Measurements from ENCODE around the gene PCP2. TPM values are rescaled to one million over a fixed set of nuclear protein-coding genes. Genes with fewer than 3 reads are reported as not detected.

Gene PCP2
- total RNA-seq, 1 experiment from 2014 or later: 1.9 TPM

- intact Hi-C loops (cut with micrococcal nuclease; ENCODE audit: unreplicated experiment): loop anchor here (1.0 to 2.0 kb wide), 2 partner anchors 8 to 69 kb away; partner anchors contain the start of genes PET100 and XAB2
- DNase-seq: peak in 1 of 2 experiments; percentile 34
- peaks cover 2% of the 10 kb centered on the region; the same call in 1 of the 2 replicates for H3K36me3 ChIP-seq (ENCODE audit: control insufficient read depth, insufficient read depth, low read length)
- ChIA-PET POLR2A (interaction anchor here (0.6 to 0.7 kb wide), 2 partner anchors 8 to 570 kb away, joined by 3 to 4 read pairs; partner anchors contain the start of genes PET100 and XAB2), CTCF (interaction anchor here (0.6 to 1.4 kb wide), 4 partner anchors 8 to 162 kb away, joined by 4 to 7 read pairs (median 4); partner anchors contain the start of genes PET100 and TRAPPC5)
- BruUV-seq (replicated peaks): TSS peak; percentile 25
- peak overlapping the region; percentile 77 for H3K27ac Mint-ChIP-seq (ENCODE audit: unreplicated experiment)
- TF ChIP-seq CTCF (IDR thresholded peaks at IDR 0.05; ENCODE audit: insufficient read depth in 1 of 2, low read depth in 1 of 2, low read length in 1 of 2, severe bottlenecking in 1 of 2, unreplicated experiment in 1 of 2): no peak
- H3K9me3 Mint-ChIP-seq (ENCODE audit: unreplicated experiment): peaks cover 9% of the 10 kb centered on the region
- H3K9me3 ChIP-seq: no peaks in the 10 kb centered on the region
- H3K27me3 ChIP-seq (replicated peaks; ENCODE audit: control insufficient read depth, insufficient read depth, low read length): no peaks in the 10 kb centered on the region
- no peaks in the 10 kb centered on the region for H3K27me3 Mint-ChIP-seq (ENCODE audit: insufficient read depth, unreplicated experiment)
- H3K4me1 ChIP-seq: peaks cover 7% of the 10 kb centered on the region
- H3K36me3 Mint-ChIP-seq (ENCODE audit: insufficient read depth, unreplicated experiment): peaks cover 22% of the 10 kb centered on the region
- no peaks in the 10 kb centered on the region for H3K4me1 Mint-ChIP-seq (ENCODE audit: low read depth, unreplicated experiment)
- H3K4me3 ChIP-seq (ENCODE audit: low read depth, low read length): peak overlapping the region; percentile 63
- peak overlapping the region; percentile 79 for H3K4me3 Mint-ChIP-seq (ENCODE audit: unreplicated experiment)
These were observed 4.1 kb upstream of the PCP2 start for GRCh38 chr19:7637374-7638256.

GRCh38 chr19:7636691-7637373, 3.3 kb upstream of the PCP2 start, which contains the start of gene STXBP2:
TSS of gene STXBP2 (plus strand) at chr19:7637110. CDS start at chr19:7637150, 40 bp downstream.
- Mint-ChIP-seq H3K27ac (ENCODE audit: unreplicated experiment) (peak within 1 kb of the TSS; percentile 77), H3K4me3 (ENCODE audit: unreplicated experiment) (peak within 1 kb of the TSS; percentile 79), H3K9me3 (ENCODE audit: unreplicated experiment) (peaks cover 9% of the 10 kb centered on the region), H3K36me3 (ENCODE audit: insufficient read depth, unreplicated experiment) (peaks cover 22% of the 10 kb centered on the region), H3K27me3 (ENCODE audit: insufficient read depth, unreplicated experiment) (no peaks in the 10 kb centered on the region), H3K4me1 (ENCODE audit: low read depth, unreplicated experiment) (no peaks in the 10 kb centered on the region)
- BruUV-seq (replicated peaks): no TSS peak
- Histone ChIP-seq H3K27me3 (replicated peaks; ENCODE audit: control insufficient read depth, insufficient read depth, low read length) (no peaks in the 10 kb centered on the region), H3K36me3 (ENCODE audit: control insufficient read depth, insufficient read depth, low read length) (peaks cover 2% of the 10 kb centered on the region; the same call in 1 of the 2 replicates), H3K9me3 (no peaks in the 10 kb centered on the region), H3K4me1 (peaks cover 7% of the 10 kb centered on the region), H3K4me3 (ENCODE audit: low read depth, low read length) (peak within 1 kb of the TSS; percentile 63)
- peak in 1 of 2 experiments; percentile 11 for TF ChIP-seq CTCF (IDR thresholded peaks at IDR 0.05; ENCODE audit: insufficient read depth in 1 of 2, low read depth in 1 of 2, low read length in 1 of 2, severe bottlenecking in 1 of 2, unreplicated experiment in 1 of 2)
- peak; percentile 88 to 93 for DNase-seq
- ChIA-PET POLR2A (interaction anchor here (0.6 kb wide), 1 partner anchor 571 kb away, joined by 3 read pairs; no protein-coding TSS in a partner anchor), CTCF (interaction anchor here (1.4 kb wide), 1 partner anchor 69 kb away, joined by 7 read pairs; no protein-coding TSS in a partner anchor)
- intact Hi-C loops (cut with micrococcal nuclease; ENCODE audit: unreplicated experiment): loop anchor here (1.0 to 2.0 kb wide), 2 partner anchors 8 to 68 kb away; partner anchors contain the start of genes PET100 and XAB2

- Mint-ChIP-seq H3K27ac (ENCODE audit: unreplicated experiment) (peak overlapping the region; percentile 77), H3K9me3 (ENCODE audit: unreplicated experiment) (peaks cover 9% of the 10 kb centered on the region), H3K36me3 (ENCODE audit: insufficient read depth, unreplicated experiment) (peaks cover 22% of the 10 kb centered on the region), H3K4me3 (ENCODE audit: unreplicated experiment) (peak overlapping the region; percentile 79), H3K4me1 (ENCODE audit: low read depth, unreplicated experiment) (no peaks in the 10 kb centered on the region), H3K27me3 (ENCODE audit: insufficient read depth, unreplicated experiment) (no peaks in the 10 kb centered on the region)
- intact Hi-C loops (cut with micrococcal nuclease; ENCODE audit: unreplicated experiment): loop anchor here (2.0 kb wide), 1 partner anchor 68 kb away; no protein-coding TSS in a partner anchor
- no peak for TF ChIP-seq CTCF (IDR thresholded peaks at IDR 0.05; ENCODE audit: insufficient read depth in 1 of 2, low read depth in 1 of 2, low read length in 1 of 2, severe bottlenecking in 1 of 2, unreplicated experiment in 1 of 2)
- no peak for DNase-seq
- peaks cover 7% of the 10 kb centered on the region for H3K4me1 ChIP-seq
- no peaks in the 10 kb centered on the region for H3K9me3 ChIP-seq
- peaks cover 2% of the 10 kb centered on the region; the same call in 1 of the 2 replicates for H3K36me3 ChIP-seq (ENCODE audit: control insufficient read depth, insufficient read depth, low read length)
- H3K27me3 ChIP-seq (replicated peaks; ENCODE audit: control insufficient read depth, insufficient read depth, low read length): no peaks in the 10 kb centered on the region
- TSS peak; percentile 59 for BruUV-seq (replicated peaks)
- CTCF ChIA-PET: no interaction called here
- H3K4me3 ChIP-seq (ENCODE audit: low read depth, low read length): peak overlapping the region; percentile 63
- POLR2A ChIA-PET: no interaction called here
These were observed 2.8 kb upstream of the PCP2 start for GRCh38 chr19:7636317-7636690.

All from Caco-2 (cell line).